WTC11 (cell line): ENCODE data around the gene TBC1D20.

Source experiments
- CBFB ChIP-seq: sonication (generic); formaldehyde crosslinking; IDR thresholded peaks from 2 replicates; pipeline ENCODE4 v1.8.1; 2022; ENCODE audit warnings: mild to moderate bottlenecking, low read depth, missing genetic modification reagents
- CTCF ChIP-seq: fragments of 200-600 bp; IDR thresholded peaks from 2 replicates; pipeline ENCODE4 v1.8.0; 2022; ENCODE audit warnings: antibody characterized with exemption
- E2F4 ChIP-seq: sonication (generic); formaldehyde crosslinking; IDR thresholded peaks from 2 replicates; pipeline ENCODE4 v1.8.1; 2022; ENCODE audit warnings: low read depth, mild to moderate bottlenecking, moderate library complexity, missing genetic modification reagents, borderline replicate concordance
- GRHL2 ChIP-seq: fragments of 250-450 bp; sonication (Bioruptor Pico); IDR thresholded peaks from 2 replicates; pipeline ENCODE4 v1.8.0; 2022; ENCODE audit warnings: mild to moderate bottlenecking, moderate library complexity; ENCODE audit not compliant: insufficient replicate concordance, severe bottlenecking
- MAX ChIP-seq: sonication (generic); formaldehyde crosslinking; IDR thresholded peaks from 2 replicates; pipeline ENCODE4 v1.8.0; 2022; ENCODE audit warnings: mild to moderate bottlenecking, missing genetic modification reagents
- NFE2L1 ChIP-seq: sonication (generic); formaldehyde crosslinking; IDR thresholded peaks from 2 replicates; pipeline ENCODE4 v1.8.1; 2023; ENCODE audit warnings: missing genetic modification reagents
- NR2C2 ChIP-seq: sonication (generic); formaldehyde crosslinking; IDR thresholded peaks from 2 replicates; pipeline ENCODE4 v1.8.0; 2022; ENCODE audit warnings: mild to moderate bottlenecking, missing genetic modification reagents
- RORB ChIP-seq: fragments of 250-450 bp; sonication (Bioruptor Pico); IDR thresholded peaks from 2 replicates; pipeline ENCODE4 v1.9.0; 2021; ENCODE audit warnings: mild to moderate bottlenecking
- ZNF121 ChIP-seq: sonication (generic); formaldehyde crosslinking; IDR thresholded peaks from 2 replicates; pipeline ENCODE4 v1.8.0; 2023; ENCODE audit warnings: missing genetic modification reagents
- ZNF512 ChIP-seq: sonication (generic); formaldehyde crosslinking; IDR thresholded peaks from 2 replicates; pipeline ENCODE4 v1.8.1; 2022; ENCODE audit warnings: missing genetic modification reagents, borderline replicate concordance
- TF ChIP-seq, protein P1 (sequence below): sonication (generic); formaldehyde crosslinking; IDR thresholded peaks from 2 replicates; pipeline ENCODE4 v1.8.1; 2023; ENCODE audit warnings: mild to moderate bottlenecking, moderate library complexity, missing genetic modification reagents
- TF ChIP-seq, protein P2 (sequence below): sonication (generic); formaldehyde crosslinking; IDR thresholded peaks from 2 replicates; pipeline ENCODE4 v1.8.0; 2022; ENCODE audit warnings: mild to moderate bottlenecking, missing genetic modification reagents

GRCh38 chr20:435558-435957 lies 26.8 kb downstream of the TBC1D20 start:
- TF ChIP-seq GRHL2 (CRISPR knock-in tag) (no peak), CTCF (no peak), ZNF121 (CRISPR knock-in tag) (no peak), NFE2L1 (CRISPR knock-in tag) (no peak), MAX (CRISPR knock-in tag) (no peak), RORB (CRISPR knock-in tag) (no peak), CBFB (CRISPR knock-in tag) (no peak), ZNF512 (CRISPR knock-in tag) (no peak), NR2C2 (CRISPR knock-in tag) (no peak), E2F4 (CRISPR knock-in tag) (no peak)
- TF ChIP-seq, protein P1, sequence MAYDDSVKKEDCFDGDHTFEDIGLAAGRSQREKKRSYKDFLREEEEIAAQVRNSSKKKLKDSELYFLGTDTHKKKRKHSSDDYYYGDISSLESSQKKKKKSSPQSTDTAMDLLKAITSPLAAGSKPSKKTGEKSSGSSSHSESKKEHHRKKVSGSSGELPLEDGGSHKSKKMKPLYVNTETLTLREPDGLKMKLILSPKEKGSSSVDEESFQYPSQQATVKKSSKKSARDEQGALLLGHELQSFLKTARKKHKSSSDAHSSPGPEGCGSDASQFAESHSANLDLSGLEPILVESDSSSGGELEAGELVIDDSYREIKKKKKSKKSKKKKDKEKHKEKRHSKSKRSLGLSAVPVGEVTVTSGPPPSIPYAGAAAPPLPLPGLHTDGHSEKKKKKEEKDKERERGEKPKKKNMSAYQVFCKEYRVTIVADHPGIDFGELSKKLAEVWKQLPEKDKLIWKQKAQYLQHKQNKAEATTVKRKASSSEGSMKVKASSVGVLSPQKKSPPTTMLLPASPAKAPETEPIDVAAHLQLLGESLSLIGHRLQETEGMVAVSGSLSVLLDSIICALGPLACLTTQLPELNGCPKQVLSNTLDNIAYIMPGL (CRISPR knock-in tag) = no peak
- TF ChIP-seq, protein P2, sequence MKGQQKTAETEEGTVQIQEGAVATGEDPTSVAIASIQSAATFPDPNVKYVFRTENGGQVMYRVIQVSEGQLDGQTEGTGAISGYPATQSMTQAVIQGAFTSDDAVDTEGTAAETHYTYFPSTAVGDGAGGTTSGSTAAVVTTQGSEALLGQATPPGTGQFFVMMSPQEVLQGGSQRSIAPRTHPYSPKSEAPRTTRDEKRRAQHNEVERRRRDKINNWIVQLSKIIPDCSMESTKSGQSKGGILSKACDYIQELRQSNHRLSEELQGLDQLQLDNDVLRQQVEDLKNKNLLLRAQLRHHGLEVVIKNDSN (CRISPR knock-in tag) = no peak
